T47D (cell line): Measurements from ENCODE around the gene DCUN1D3.
"Not testable (repeated sequence)": the region's sequence is repeated elsewhere in the genome, so short reads cannot be mapped to it uniquely, and the experiment has no call there.

ENCODE experiments used
- DNase-seq, 2 experiments: peaks; one replicate each; pipeline versions ENCODE4 v3.0.0 to v3.0.0-alpha.2; 2011 to 2012; ENCODE audit warnings: low read depth in 1 of 2, low spot score in 1 of 2
- JUND ChIP-seq: IDR thresholded peaks from 2 replicates; pipeline ENCODE4 v1.6.1; 2012; ENCODE audit warnings: low read depth
- in situ Hi-C: cut with HindIII; loops from 2 replicates; pipeline ENCODE4 v1.10.0; 2016; ENCODE audit warnings: low sequenced_read_pairs, low pct_unique_long_range_greater_than_20kb

Gene DCUN1D3

GRCh38 chr16:20875355-20875650, 24.9 kb downstream of the DCUN1D3 start:
- in situ Hi-C loops: no loop called here

GRCh38 chr16:20874088-20874581, 26.0 kb downstream of the DCUN1D3 start:
- no peak for TF ChIP-seq JUND
- in situ Hi-C loops: no loop called here
- no peak for DNase-seq

More at GRCh38 chr16:20875355-20875650, 24.9 kb downstream of the DCUN1D3 start:
- TF ChIP-seq JUND: no peak
- no peak for DNase-seq

DNA sequence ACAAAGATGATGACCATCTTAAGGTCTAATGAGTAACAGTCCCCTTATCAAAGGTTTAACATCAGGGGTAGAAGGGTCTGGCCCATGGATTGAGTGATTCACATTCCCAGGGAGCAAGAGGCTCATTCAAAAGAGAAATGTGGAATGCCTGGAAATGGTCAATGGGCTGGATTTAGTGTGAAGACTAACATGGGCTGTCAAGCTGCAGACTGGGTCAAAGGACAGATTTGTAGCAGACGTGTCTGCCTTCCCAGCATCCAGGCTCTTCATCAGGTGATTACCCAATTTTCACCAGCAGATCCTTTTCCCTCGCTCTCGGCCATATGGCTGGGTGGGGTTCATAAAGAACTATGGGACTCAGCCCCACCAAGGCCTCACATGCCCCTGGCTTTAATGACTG, 26.8 kb downstream of the DCUN1D3 start:
- TF ChIP-seq JUND: no peak
- in situ Hi-C loops: no loop called here
- no peak for DNase-seq

DNA sequence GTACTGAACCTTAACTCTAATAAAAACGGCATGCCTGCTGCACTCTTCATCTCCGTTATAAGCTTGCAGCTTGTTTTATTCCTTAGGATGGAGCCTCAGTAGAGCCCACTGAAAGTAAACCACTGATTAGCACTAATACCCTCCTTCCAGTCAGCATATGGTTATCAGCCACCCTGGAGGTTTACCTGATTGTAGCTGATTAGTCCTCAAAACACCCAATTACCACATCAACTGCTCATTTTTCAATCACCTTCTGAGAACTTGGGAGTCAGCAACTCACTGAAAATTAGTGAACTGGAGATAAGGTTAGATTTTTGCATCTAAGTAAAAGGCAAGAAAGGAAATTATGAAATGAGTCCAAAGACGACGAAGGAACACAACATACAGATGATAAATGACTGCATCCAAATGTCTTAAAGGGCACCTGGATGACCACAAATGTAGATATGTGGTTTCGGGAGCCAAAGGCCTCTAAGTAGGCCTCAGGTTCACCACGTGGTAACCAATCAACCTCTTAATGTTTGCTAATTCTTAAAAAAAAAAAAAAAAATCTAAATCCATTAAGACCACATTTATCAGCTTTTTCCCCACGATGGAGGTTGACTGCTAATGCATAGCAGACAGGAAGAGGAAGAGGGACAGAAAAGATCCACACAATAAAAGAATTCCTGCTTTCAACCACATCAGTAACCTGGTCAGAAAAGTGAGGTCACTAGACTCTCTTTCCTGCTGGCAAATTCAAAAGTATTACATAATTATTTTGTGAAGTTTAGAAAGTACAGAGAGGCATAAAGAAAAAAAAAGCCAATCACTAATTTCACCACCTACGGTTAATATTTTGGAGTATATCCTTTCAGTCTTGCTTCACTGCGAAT, 28.0 kb downstream of the DCUN1D3 start:
- in situ Hi-C loops: no loop called here
- TF ChIP-seq JUND: no peak
- no peak for DNase-seq

GRCh38 chr16:20871258-20871657, 28.9 kb downstream of the DCUN1D3 start:
- in situ Hi-C loops: no loop called here
- no peak for TF ChIP-seq JUND
- DNase-seq: no peak

DNA sequence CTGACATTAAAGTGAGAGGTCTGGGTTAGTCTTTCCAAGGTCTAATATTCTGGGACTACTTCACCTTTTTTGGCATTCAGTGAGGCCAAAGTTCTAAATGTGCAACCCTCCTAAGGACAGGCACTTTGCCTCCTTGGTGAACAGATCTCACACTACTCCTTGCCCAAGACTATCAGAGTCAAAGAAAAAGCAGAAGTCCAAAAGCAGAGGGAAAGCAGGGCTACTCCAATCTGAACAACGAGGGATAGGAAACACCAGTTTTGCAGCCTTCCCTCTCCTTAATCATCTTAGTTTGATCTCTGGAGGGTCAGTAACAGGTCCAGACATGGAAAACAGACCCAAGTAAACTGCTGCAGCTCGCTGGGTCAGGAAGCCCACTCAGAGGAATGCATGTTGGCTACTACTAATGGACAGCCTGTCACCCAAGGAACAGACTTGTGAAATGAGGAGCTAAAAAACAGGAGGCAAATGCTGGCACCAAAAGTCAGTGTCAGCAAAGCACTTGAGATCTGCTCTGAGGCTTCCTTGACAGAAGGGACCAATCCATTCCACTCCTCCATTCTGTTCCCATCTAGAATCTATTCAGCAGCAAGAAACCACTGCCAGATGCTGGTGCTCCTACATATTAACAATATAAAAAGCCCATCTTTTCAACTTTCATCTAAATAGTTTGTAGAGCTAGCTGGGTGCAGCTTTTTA, 29.9 kb downstream of the DCUN1D3 start:
- DNase-seq: no peak
- TF ChIP-seq JUND: no peak
- in situ Hi-C loops: no loop called here

GRCh38 chr16:20868890-20869289, 31.3 kb downstream of the DCUN1D3 start:
- TF ChIP-seq JUND: no peak
- no peak for DNase-seq
- in situ Hi-C loops: no loop called here

GRCh38 chr16:20867585-20867984, 32.6 kb downstream of the DCUN1D3 start:
- in situ Hi-C loops: no loop called here
- DNase-seq: no peak

DNA sequence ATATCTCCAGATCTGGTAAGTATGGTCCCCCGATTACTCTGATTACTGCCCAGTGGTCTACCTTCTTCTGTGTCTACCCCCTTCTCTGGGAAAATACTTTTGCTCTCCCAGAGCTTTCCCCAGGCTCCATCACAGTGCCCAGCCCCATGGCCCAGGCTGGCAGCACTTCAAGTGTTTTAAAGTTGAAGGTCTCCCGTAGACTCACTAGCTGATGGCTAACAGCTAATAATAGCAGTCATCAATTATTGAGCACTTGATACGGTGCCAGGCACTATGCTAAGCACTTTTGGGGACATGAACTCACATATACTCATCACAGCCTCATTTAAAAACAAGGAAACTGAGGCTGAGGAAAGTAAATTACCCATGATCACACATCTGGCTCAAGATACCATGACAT, 33.4 kb downstream of the DCUN1D3 start:
- in situ Hi-C loops: no loop called here
- DNase-seq: no peak
- TF ChIP-seq JUND: no peak

More at GRCh38 chr16:20867585-20867984, 32.6 kb downstream of the DCUN1D3 start:
- TF ChIP-seq JUND: no peak

DNA sequence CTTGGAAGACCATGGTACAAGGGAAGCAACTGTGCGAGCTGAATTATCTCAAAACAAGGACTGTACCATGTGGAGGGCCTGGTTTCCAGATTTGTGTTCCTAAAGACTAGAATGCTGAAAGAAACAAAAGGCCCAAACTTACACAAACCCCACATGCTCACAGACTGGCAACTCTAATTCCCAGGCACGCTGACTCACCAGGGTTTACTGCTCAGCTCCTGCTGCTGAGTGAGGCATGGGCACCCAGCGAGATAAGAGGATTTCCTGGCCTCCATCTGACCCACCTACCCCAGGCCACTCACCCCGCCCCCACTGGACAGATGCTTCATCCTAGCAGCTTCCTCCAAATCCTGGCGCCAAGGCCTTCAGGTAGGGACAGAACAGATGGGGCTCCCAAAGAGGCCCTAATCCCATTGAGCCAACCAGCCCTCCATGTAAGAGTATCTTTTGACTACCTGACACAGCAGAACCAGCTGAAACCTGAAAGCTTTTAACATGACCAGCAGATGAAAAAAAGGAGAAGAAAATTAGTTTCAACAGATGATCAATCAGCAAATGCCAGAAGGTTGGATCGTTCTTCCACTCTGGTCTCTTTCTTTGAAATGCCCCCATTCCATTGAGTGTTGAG, 33.9 kb downstream of the DCUN1D3 start:
- in situ Hi-C loops: no loop called here
- TF ChIP-seq JUND: no peak
- no peak for DNase-seq

GRCh38 chr16:20865420-20866131, 34.6 kb downstream of the DCUN1D3 start:
- in situ Hi-C loops: no loop called here
- DNase-seq: no peak
- TF ChIP-seq JUND: no peak

- in situ Hi-C loops, DNase-seq: not testable (repeated sequence)
These were observed 35.8 kb downstream of the DCUN1D3 start for GRCh38 chr16:20864376-20864775.
